Thoracic aorta (tissue), 2 donors: ENCODE data around the gene POLR3B. TPM values are rescaled to one million over a fixed set of nuclear protein-coding genes. Genes with fewer than 3 reads are reported as not detected.

ENCODE experiments used
- ATAC-seq: fragments of 150-250 bp; one replicate; pipeline ENCODE4 v1.8.0; 2017; ENCODE audit warnings: low read depth; ENCODE audit not compliant: insufficient number of reproducible peaks, low FRiP score
- DNase-seq: peaks from one replicate; pipeline ENCODE4 v3.0.0-alpha.2; 2020; ENCODE audit warnings: low spot score
- H3K27ac ChIP-seq, 2 donors: fragments of 200-600 bp; sonication (generic); 1 replicate in 1 of 2; 2 replicates in 1 of 2; pipeline ENCODE4 v1.5.1; 2016; ENCODE audit warnings: mild to moderate bottlenecking in 2 of 2, moderate library complexity in 2 of 2
- H3K27me3 ChIP-seq: fragments of 200-600 bp; sonication (generic); replicated peaks from 2 replicates; pipeline ENCODE4 v1.6.0; 2016; ENCODE audit warnings: mild to moderate bottlenecking; ENCODE audit not compliant: insufficient read depth
- H3K36me3 ChIP-seq: fragments of 200-600 bp; sonication (generic); one replicate; pipeline ENCODE4 v1.5.1; 2016
- H3K4me1 ChIP-seq, 2 donors: fragments of 200-600 bp; sonication (generic); 1 replicate in 1 of 2; 2 replicates in 1 of 2; pipeline versions ENCODE4 v1.5.1 to v1.6.0; 2016; ENCODE audit warnings: low read depth in 2 of 2, mild to moderate bottlenecking in 1 of 2; ENCODE audit not compliant: control insufficient read depth in 1 of 2
- H3K4me3 ChIP-seq: fragments of 200-600 bp; sonication (generic); 2 replicates; pipeline ENCODE4 v1.5.1; 2016; ENCODE audit warnings: mild to moderate bottlenecking
- H3K9me3 ChIP-seq: fragments of 200-600 bp; sonication (generic); 2 replicates; pipeline ENCODE4 v1.5.1; 2016
- CTCF ChIP-seq: fragments of 200-600 bp; sonication (generic); IDR thresholded peaks from one replicate; pipeline ENCODE4 v1.5.1; 2019; ENCODE audit warnings: antibody characterized with exemption
- total RNA-seq, 2 donors: library from RNA; depleted of rRNA; stranded (reverse); fragments of >200 nt; gene quantifications; one replicate each; pipeline versions ENCODE4 v1.1.0 to v1.2.3, GENCODE V29; 2016

Gene POLR3B
- total RNA-seq, 2 donors from 2014 or later, result 7.7 to 7.8 TPM

GRCh38 chr12:106431839-106432411, 74.4 kb downstream of the POLR3B start:
- TF ChIP-seq CTCF, result no peak
- Histone ChIP-seq H3K4me3 (no peak overlapping the region), H3K9me3 (no peaks in the 10 kb centered on the region), H3K27me3 (no peaks in the 10 kb centered on the region), H3K4me1 (peaks cover 0 to 10% of the 10 kb centered on the region in 2 donors), H3K27ac (no peak overlapping the region), H3K36me3 (peaks cover 9% of the 10 kb centered on the region)
- DNase-seq, result no peak
- no peak for ATAC-seq

- no peak for ATAC-seq
- Histone ChIP-seq H3K27me3 (no peaks in the 10 kb centered on the region), H3K4me3 (no peak overlapping the region), H3K36me3 (peaks cover 9% of the 10 kb centered on the region), H3K27ac (no peak overlapping the region), H3K4me1 (peaks cover 0 to 5% of the 10 kb centered on the region in 2 donors), H3K9me3 (no peaks in the 10 kb centered on the region)
- DNase-seq, result no peak
- no peak for TF ChIP-seq CTCF
These were observed 75.5 kb downstream of the POLR3B start for GRCh38 chr12:106433055-106433454.

- ATAC-seq, result no peak
These were observed 77.0 kb downstream of the POLR3B start for GRCh38 chr12:106434526-106434925.

GRCh38 chr12:106436164-106436563, 78.6 kb downstream of the POLR3B start:
- no peak overlapping the region for H3K4me3 ChIP-seq
- no peak overlapping the region for H3K27ac ChIP-seq
- H3K36me3 ChIP-seq, result peaks cover 12% of the 10 kb centered on the region
- no peaks in the 10 kb centered on the region for H3K9me3 ChIP-seq
- TF ChIP-seq CTCF, result no peak
- ATAC-seq (no peak), DNase-seq (no peak)
- H3K27me3 ChIP-seq, result no peaks in the 10 kb centered on the region
- no peaks in the 10 kb centered on the region for H3K4me1 ChIP-seq

More at GRCh38 chr12:106434526-106434925, 77.0 kb downstream of the POLR3B start:
- no peaks in the 10 kb centered on the region for H3K27me3 ChIP-seq
- H3K27ac ChIP-seq, result no peak overlapping the region
- TF ChIP-seq CTCF, result no peak
- no peak overlapping the region for H3K4me3 ChIP-seq
- H3K4me1 ChIP-seq, result no peaks in the 10 kb centered on the region
- no peak for DNase-seq
- no peaks in the 10 kb centered on the region for H3K9me3 ChIP-seq
- H3K36me3 ChIP-seq, result peaks cover 9% of the 10 kb centered on the region

GRCh38 chr12:106442575-106442974, 85.0 kb downstream of the POLR3B start:
- Histone ChIP-seq H3K36me3 (peaks cover 3% of the 10 kb centered on the region), H3K27ac (no peak overlapping the region), H3K4me3 (no peak overlapping the region), H3K9me3 (no peaks in the 10 kb centered on the region), H3K4me1 (no peaks in the 10 kb centered on the region), H3K27me3 (no peaks in the 10 kb centered on the region)
- TF ChIP-seq CTCF, result no peak
- ATAC-seq (no peak), DNase-seq (no peak)
